Testis (tissue), 2 donors: ENCODE measurements around the gene GSTM4.

ENCODE experiments used
- POLR2A ChIP-seq: fragments of 450-650 bp; IDR thresholded peaks from one replicate; pipeline ENCODE4 v1.6.1; 2017; ENCODE audit warnings: antibody characterized with exemption, mild to moderate bottlenecking, moderate library complexity
- TF ChIP-seq, protein P1 (sequence below), 3 experiments: fragments of 450-650 bp in 2 of 3; fragments of 200-600 bp in 1 of 3; sonication (generic) in 1 of 3; IDR thresholded peaks; one replicate each; pipeline ENCODE4 v1.5.1; 2016 to 2019; ENCODE audit warnings: antibody characterized with exemption in 3 of 3, mild to moderate bottlenecking in 2 of 3, moderate library complexity in 1 of 3

DNA sequence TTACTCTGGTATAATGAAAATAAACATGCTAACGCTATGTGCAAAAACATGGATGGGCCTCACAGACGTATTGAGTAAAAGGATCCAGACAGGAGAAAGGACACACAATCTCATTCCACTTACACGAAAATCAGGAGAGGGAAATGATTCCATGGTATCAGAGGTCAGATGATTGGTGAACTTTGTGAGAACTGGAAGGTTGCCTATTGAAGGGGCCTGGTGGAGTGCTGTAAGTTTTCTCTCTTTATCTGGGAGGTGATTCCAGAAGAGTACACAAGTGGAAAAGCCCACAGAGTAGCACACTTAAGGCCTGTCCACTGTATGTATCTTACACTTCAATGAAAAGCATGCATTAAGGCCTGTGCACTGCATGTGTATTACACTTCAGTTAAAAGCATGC lies 21.6 kb downstream of the GSTM4 start:
- TF ChIP-seq, protein P1, sequence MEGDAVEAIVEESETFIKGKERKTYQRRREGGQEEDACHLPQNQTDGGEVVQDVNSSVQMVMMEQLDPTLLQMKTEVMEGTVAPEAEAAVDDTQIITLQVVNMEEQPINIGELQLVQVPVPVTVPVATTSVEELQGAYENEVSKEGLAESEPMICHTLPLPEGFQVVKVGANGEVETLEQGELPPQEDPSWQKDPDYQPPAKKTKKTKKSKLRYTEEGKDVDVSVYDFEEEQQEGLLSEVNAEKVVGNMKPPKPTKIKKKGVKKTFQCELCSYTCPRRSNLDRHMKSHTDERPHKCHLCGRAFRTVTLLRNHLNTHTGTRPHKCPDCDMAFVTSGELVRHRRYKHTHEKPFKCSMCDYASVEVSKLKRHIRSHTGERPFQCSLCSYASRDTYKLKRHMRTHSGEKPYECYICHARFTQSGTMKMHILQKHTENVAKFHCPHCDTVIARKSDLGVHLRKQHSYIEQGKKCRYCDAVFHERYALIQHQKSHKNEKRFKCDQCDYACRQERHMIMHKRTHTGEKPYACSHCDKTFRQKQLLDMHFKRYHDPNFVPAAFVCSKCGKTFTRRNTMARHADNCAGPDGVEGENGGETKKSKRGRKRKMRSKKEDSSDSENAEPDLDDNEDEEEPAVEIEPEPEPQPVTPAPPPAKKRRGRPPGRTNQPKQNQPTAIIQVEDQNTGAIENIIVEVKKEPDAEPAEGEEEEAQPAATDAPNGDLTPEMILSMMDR (IDR thresholded peaks at IDR 0.05): no peak
- no peak for TF ChIP-seq POLR2A
